ENCODE data around the gene ANK3.

Gene ANK3

DNA sequence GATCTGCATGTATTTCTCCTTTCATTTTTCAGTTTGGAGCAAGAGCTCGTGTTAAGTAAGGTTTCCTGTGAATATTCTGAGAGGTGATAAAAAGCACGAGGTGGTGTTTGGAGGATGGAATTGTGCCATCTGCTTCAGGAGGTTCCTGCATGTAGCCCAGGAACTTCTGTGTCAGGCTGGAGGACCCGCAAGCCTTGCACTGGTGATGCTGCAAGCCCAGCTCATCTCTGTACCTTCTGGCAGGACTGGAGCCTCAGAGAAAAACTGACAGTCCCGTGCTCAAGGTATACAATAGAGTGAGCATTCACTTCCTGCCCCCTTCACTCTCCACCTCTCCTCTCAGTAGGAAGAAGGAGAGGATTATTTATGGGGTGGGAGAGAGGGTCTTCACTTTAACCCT lies 242.7 kb downstream of the ANK3 start:
- H3K27me3 ChIP-seq (ENCODE audit: insufficient read depth, low read depth, severe bottlenecking) = no peaks in the 10 kb centered on the region
- no peak for DNase-seq
- H3K4me3 ChIP-seq (ENCODE audit: low read depth, low read length) = no peak overlapping the region
- H3K36me3 ChIP-seq = no peaks in the 10 kb centered on the region
- TF ChIP-seq, protein P1, sequence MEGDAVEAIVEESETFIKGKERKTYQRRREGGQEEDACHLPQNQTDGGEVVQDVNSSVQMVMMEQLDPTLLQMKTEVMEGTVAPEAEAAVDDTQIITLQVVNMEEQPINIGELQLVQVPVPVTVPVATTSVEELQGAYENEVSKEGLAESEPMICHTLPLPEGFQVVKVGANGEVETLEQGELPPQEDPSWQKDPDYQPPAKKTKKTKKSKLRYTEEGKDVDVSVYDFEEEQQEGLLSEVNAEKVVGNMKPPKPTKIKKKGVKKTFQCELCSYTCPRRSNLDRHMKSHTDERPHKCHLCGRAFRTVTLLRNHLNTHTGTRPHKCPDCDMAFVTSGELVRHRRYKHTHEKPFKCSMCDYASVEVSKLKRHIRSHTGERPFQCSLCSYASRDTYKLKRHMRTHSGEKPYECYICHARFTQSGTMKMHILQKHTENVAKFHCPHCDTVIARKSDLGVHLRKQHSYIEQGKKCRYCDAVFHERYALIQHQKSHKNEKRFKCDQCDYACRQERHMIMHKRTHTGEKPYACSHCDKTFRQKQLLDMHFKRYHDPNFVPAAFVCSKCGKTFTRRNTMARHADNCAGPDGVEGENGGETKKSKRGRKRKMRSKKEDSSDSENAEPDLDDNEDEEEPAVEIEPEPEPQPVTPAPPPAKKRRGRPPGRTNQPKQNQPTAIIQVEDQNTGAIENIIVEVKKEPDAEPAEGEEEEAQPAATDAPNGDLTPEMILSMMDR (IDR thresholded peaks at IDR 0.05; ENCODE audit: low read depth, low read length) = no peak
- no peak overlapping the region for H3K27ac ChIP-seq
- no peaks in the 10 kb centered on the region for H3K9me3 ChIP-seq (ENCODE audit: severe bottlenecking)

DNA sequence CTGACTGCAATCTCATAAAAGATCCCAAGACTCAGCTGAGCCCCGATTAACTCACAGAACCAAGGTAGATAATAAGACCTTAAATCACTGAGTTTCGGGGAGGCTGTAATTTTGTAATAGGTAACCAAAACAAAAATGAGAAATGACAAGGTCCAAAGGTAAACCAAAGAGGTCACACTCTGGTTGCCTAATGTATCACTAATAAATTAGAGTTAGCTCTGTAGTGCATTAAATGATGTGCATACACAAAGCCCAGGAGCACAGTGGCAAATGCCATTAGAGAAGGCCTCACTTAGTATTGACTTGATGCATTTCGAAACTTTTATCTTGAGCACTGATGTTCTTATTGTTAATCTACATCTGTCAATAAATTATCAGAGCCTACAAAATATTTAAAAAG lies 245.6 kb downstream of the ANK3 start:
- no peak for DNase-seq
- TF ChIP-seq, protein P1 (IDR thresholded peaks at IDR 0.05; ENCODE audit: low read depth, low read length) = no peak
- H3K4me3 ChIP-seq (ENCODE audit: low read depth, low read length) = no peak overlapping the region
- no peak overlapping the region for H3K27ac ChIP-seq
- no peaks in the 10 kb centered on the region for H3K9me3 ChIP-seq (ENCODE audit: severe bottlenecking)
- H3K27me3 ChIP-seq (ENCODE audit: insufficient read depth, low read depth, severe bottlenecking) = no peaks in the 10 kb centered on the region
- H3K36me3 ChIP-seq = no peaks in the 10 kb centered on the region

DNA sequence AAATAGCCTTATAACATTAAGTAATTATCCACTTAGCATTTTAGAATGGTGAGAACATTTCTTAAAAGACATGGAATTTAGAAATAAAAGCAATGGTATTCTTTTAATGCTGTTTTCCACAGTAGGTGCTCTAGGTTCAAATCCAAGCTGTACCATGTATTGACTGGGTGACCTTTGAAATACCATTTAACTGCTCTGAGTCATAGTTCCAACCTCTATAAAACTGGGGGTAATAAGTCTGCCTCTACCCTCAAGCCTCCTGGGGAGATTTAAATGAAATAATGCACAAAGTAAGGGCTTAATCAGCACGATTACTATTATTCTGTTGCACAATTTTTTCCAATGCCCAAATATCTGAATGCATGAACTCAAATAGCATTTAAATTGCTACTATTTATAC lies 246.9 kb downstream of the ANK3 start:
- DNase-seq = no peak

DNA sequence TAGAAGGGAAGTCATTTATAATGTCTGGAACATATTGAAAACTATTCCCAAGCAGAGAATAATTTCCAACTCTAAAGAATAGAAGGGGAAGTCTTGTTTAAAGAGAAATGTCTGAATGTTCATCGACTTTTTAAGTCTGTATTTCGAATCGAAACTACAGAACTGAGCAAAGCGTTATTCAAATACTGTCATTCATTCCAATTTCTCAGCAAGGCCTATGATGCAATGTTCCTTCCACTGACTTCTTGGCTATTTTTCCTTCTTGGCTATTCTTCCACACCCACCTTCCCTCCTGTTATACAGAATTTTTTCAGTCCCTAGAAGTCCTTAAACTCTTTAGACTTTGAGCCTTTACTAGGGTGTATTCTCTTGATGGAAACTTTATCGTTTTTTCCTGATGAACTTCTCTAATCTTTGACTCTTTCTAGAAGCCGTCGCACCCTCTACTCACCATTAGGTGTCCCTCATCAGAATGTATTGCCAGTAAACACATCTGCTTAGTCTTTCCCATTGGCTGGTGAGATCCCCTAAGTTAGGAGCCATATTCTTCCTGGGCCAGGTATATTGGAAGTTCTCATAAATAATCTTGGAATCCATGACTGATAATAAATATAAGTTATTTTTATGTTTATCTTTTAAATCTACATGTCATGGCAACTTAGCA lies 247.6 kb downstream of the ANK3 start:
- Histone ChIP-seq H3K27me3 (ENCODE audit: insufficient read depth, low read depth, severe bottlenecking) (no peaks in the 10 kb centered on the region), H3K4me3 (ENCODE audit: low read depth, low read length) (no peak overlapping the region), H3K36me3 (no peaks in the 10 kb centered on the region), H3K9me3 (ENCODE audit: severe bottlenecking) (no peaks in the 10 kb centered on the region), H3K27ac (no peak overlapping the region)
- TF ChIP-seq, protein P1 (IDR thresholded peaks at IDR 0.05; ENCODE audit: low read depth, low read length) = no peak
- no peak for DNase-seq

More for the DNA sequence above, 246.9 kb downstream of the ANK3 start:
- H3K27ac ChIP-seq = no peak overlapping the region
- TF ChIP-seq, protein P1 (IDR thresholded peaks at IDR 0.05; ENCODE audit: low read depth, low read length) = no peak
- H3K36me3 ChIP-seq = no peaks in the 10 kb centered on the region
- no peaks in the 10 kb centered on the region for H3K9me3 ChIP-seq (ENCODE audit: severe bottlenecking)
- H3K27me3 ChIP-seq (ENCODE audit: insufficient read depth, low read depth, severe bottlenecking) = no peaks in the 10 kb centered on the region
- H3K4me3 ChIP-seq (ENCODE audit: low read depth, low read length) = no peak overlapping the region

DNA sequence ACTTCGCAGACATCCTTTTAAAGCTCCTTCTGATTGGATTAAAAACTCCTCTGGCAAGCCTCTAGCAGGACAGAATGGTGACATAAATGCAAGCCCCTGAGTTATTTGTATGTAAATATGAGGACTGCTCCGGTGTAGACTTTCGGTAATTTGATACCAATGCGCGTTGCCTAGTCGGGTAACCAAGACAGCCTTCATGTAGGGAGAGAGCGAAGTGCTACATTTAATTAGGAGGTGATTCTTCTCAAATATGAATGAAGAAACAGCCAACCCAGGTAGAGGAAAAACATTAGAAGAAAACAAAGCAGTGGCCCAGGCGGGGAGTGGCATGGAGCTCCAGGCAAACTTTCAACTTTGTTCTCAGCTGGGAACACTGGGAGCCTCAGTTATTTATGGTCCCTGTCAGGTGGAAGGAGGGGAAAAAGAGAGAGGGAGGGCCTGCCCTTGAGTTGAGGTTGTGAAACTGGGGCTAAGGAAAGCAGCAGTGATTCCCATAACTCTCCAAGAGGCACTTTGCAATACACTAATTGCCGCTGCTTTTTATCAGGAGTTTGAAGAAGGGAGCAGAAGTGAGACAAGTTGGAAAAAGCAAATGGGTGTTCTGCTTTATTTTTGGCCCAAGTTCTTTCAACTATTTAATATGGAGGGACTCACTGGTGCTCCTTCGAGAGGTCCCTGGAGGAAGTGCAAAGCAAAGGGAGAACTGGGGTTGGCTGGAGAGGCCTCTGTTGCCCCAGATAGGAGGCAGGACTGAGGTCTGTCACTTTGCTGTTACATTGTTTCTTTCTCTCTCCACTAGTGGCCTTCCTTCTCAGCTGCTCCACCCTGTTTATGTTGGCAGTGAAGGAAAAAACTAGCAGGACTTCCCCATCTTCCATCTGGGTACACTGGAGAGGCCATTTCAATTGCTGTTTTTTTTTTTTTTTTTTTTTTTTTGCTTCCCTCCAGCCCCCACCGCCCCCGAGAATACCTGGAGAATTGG lies 248.7 kb downstream of the ANK3 start:
- TF ChIP-seq, protein P1 (IDR thresholded peaks at IDR 0.05; ENCODE audit: low read depth, low read length) = no peak
- Histone ChIP-seq H3K4me3 (ENCODE audit: low read depth, low read length) (no peak overlapping the region), H3K27me3 (ENCODE audit: insufficient read depth, low read depth, severe bottlenecking) (no peaks in the 10 kb centered on the region), H3K27ac (no peak overlapping the region), H3K36me3 (no peaks in the 10 kb centered on the region), H3K9me3 (ENCODE audit: severe bottlenecking) (no peaks in the 10 kb centered on the region)
- no peak for DNase-seq

All from WERI-Rb-1 (cell line).